Activated T-helper 1 cell treated with anti-CD3 and anti-CD28 coated beads, Interleukin-12 subunit alpha, Interleukin-12 subunit beta, Interleukin-2, Interleukin-4 antibody, amounts not matched to agents 30 ng/mL and 10 ng/mL and 1 ng/mL, durations not matched to agents 14 hours and 24 hours and 36 hours (primary cell): ENCODE data around the gene ANKS1B. TPM values are rescaled to one million over a fixed set of nuclear protein-coding genes. Genes with fewer than 3 reads are reported as not detected.

Source experiments
- DNase-seq: peaks from one replicate; pipeline ENCODE4 v3.0.0; 2021; ENCODE audit warnings: low spot score
- H3K27ac Mint-ChIP-seq: one replicate; pipeline ENCODE4 v1.8.0; 2021; ENCODE audit warnings: mild to moderate bottlenecking, mixed read lengths
- H3K27me3 Mint-ChIP-seq: one replicate; pipeline ENCODE4 v1.8.0; 2022; ENCODE audit warnings: mild to moderate bottlenecking, moderate library complexity, mixed read lengths; ENCODE audit not compliant: insufficient read depth
- H3K36me3 Mint-ChIP-seq: one replicate; pipeline ENCODE4 v1.8.0; 2021; ENCODE audit warnings: low read depth, mixed read lengths
- H3K4me1 Mint-ChIP-seq: one replicate; pipeline ENCODE4 v1.8.0; 2021; ENCODE audit warnings: low read depth, mixed read lengths
- H3K4me3 Mint-ChIP-seq: one replicate; pipeline ENCODE4 v1.8.0; 2021; ENCODE audit warnings: mild to moderate bottlenecking, moderate library complexity, mixed read lengths
- H3K9me3 Mint-ChIP-seq: one replicate; pipeline ENCODE4 v1.8.0; 2021; ENCODE audit warnings: mixed read lengths
- intact Hi-C: fragments of 100-400 bp; cut with micrococcal nuclease; formaldehyde crosslinking; loops from one replicate; pipeline ENCODE4 v1.15.1; 2024
- total RNA-seq: library from RNA; stranded (reverse); gene quantifications from 2 replicates; pipeline ENCODE4 v1.2.3, GENCODE V29; 2022

Gene ANKS1B
- total RNA-seq, 1 donor from 2014 or later: 2.8 TPM

DNA sequence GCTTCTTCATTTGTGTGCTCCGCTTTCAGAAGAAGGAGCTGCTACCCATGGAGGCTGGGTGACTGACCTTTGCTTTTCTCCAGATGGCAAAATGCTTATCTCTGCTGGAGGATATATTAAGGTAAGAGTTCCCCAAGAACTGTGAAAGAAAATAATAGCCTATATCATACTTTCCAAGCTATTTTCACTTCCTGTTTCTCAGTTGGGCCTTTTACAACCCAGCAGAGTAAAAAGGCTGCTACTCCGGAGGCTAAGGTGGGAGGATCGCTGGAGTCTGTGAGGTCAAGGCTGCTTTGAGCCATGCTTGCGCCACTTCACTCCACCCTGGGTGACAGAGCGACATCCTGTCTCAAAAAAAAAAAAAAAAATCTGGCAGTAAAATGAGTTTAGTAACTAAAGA is 1257.5 kb downstream of the ANKS1B start:
- H3K36me3 Mint-ChIP-seq: peaks cover 26% of the 10 kb centered on the region
- H3K9me3 Mint-ChIP-seq: no peaks in the 10 kb centered on the region
- no peak overlapping the region for H3K4me3 Mint-ChIP-seq
- H3K27me3 Mint-ChIP-seq: no peaks in the 10 kb centered on the region
- H3K4me1 Mint-ChIP-seq: peaks cover 14% of the 10 kb centered on the region
- intact Hi-C loops: no loop called here
- DNase-seq: no peak
- H3K27ac Mint-ChIP-seq: no peak overlapping the region

DNA sequence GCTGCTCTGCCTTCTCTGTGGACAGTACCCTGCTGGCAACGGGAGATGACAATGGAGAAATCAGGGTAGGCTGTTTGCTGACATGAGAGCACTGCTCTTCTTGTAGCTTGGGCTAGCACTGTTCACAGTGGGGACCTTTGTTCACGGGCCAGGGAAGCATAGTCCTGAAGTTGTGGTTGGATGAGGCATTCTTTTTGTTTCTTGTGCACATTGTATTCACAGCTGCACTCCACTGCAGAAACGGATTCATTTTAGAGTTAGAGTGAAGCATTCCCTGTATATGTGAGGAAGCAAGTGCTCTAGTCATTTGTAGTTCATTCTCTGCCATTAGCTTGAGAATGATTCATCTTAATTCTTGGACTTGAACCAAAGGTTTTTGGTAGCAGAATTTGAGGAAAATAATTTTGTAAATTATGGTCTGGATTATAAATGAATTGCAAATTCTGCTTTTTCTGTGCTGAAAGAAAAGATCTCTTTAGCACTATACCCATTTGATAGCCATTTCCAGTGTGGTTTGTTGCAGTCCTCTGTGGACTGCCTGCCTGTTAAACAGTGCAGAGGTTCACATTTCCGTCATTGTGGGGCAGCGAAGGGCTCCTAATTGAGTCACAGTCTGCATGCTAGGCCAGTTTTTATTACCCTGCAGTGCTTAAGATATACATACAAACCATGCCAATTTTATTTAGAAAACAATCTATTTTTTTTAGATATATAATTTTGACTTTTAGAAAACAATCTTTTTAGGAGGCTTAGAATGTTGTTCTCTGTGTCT is 1259.1 kb downstream of the ANKS1B start:
- no peaks in the 10 kb centered on the region for H3K27me3 Mint-ChIP-seq
- H3K4me1 Mint-ChIP-seq: peaks cover 14% of the 10 kb centered on the region
- peak; percentile 29 for DNase-seq
- H3K9me3 Mint-ChIP-seq: no peaks in the 10 kb centered on the region
- H3K27ac Mint-ChIP-seq: peak overlapping the region; percentile 16
- H3K4me3 Mint-ChIP-seq: no peak overlapping the region
- H3K36me3 Mint-ChIP-seq: peaks cover 25% of the 10 kb centered on the region
- intact Hi-C loops: loop anchor here (1.0 to 2.0 kb wide), 5 partner anchors 18 to 273 kb away; no protein-coding TSS in a partner anchor

DNA sequence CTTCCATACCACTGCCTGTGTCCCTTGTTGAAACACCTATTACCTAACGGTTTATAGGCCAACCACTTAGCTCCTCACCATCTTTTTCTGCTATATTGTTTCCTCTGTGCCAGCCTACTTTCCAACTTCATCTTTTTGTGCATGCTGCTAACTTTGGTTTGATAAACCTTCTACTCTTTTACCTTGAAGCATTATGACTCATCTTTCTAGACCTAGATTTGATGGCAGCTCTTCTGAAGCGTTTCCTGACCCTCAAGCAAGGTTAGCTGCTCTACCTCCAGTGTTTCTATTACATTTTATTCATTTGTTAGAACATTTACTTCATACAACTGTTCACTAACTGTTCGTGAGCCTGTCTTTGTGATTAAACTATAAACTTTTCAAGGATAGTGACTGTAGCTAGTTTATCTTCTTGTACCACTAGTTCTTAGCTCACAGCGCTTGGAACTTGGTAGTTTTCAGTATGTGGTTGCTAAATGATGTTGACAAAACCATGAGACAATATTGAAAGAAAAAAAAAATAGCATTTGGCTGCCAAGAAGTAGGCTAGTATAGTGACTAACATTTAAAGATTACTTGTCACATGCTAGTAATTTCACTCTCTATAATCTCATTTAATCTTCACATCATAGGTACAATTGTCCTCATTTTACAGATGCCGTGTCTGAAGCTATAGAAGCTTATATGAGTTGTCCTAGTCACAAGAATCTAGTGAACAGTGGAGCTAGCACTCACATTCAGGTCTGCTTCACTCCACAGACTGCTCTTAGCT is 1260.2 kb downstream of the ANKS1B start:
- Mint-ChIP-seq H3K9me3 (no peaks in the 10 kb centered on the region), H3K4me1 (peaks cover 14% of the 10 kb centered on the region), H3K4me3 (no peak overlapping the region), H3K27me3 (no peaks in the 10 kb centered on the region), H3K27ac (peak overlapping the region; percentile 45), H3K36me3 (peaks cover 22% of the 10 kb centered on the region)
- no peak for DNase-seq
- intact Hi-C loops: loop anchor here (2.0 kb wide), 1 partner anchor 24 kb away; no protein-coding TSS in a partner anchor

DNA sequence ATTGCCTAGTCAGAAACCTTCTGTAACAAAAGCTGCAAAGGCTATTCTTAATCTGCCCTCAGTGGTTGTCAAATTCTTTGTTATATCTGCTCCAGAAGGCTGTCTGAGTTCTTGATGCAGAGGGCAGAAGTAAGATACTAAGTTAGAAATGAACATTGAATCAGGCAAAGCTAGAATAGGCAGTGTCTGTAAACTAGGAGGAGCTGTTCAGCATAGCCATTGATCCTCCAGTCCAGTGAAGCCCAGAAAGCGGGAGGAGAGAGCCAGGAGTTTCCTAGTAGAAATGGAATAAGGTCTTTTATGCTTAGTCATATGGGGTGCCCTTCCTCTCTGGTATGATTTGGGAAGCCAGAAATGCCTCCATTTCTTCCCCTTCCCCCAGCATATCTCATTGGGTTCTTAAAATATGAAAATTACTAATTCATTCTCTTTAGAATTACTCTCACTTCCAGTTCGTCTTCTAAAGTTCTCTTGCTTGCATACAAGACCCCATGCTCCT is 1263.5 kb downstream of the ANKS1B start:
- Mint-ChIP-seq H3K27me3 (no peaks in the 10 kb centered on the region), H3K4me1 (peaks cover 14% of the 10 kb centered on the region), H3K4me3 (no peak overlapping the region), H3K9me3 (no peaks in the 10 kb centered on the region), H3K36me3 (peaks cover 30% of the 10 kb centered on the region), H3K27ac (no peak overlapping the region)
- intact Hi-C loops: no loop called here
- no peak for DNase-seq

DNA sequence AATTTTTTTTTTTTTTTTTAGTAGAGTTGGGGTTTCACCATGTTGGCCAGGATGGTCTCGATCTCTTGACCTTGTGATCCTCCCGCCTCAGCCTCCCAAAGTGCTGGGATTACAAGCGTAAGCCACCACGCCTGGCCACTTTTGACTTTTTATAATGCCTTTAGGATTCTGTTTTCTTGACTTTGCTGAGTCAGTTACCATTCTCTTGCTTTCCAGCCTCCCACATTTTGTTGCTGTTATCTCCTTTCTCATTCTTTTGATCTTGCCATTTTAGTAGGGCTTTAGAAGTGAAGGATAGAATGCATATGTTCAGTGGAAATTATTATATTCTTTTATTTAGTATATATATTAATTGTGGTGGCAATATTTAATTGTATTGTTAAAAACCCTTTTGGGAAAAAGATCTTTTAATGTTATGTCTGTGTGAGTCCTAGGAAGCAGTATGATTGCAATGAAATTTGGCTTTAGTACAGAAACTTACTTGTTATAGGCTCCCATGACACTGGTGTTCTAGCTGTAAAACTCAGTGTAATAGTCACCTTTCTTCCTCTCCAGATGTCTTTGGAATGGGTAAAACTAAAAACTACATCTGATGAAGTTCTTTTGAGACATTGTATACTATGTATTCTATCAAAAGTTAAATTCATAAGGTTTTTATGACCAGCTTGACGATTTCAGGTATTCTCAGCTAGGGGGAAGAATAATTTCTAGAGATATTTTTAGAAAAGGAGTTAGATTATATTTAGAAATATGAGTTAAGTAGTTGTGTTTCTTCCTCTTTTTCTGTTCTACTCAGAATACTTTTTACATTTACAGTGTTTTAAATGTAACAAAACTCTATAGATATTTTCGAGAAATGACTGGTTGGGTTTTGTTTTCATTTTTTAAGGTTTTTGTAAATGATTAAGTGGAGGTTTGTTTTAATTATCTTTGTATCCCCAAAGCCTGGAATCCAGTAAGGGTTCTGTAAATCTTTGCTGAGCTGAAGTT is 1264.9 kb downstream of the ANKS1B start:
- H3K4me1 Mint-ChIP-seq: peaks cover 7% of the 10 kb centered on the region
- intact Hi-C loops: no loop called here
- no peak overlapping the region for H3K4me3 Mint-ChIP-seq
- H3K36me3 Mint-ChIP-seq: peaks cover 32% of the 10 kb centered on the region
- no peak overlapping the region for H3K27ac Mint-ChIP-seq
- no peaks in the 10 kb centered on the region for H3K9me3 Mint-ChIP-seq
- H3K27me3 Mint-ChIP-seq: no peaks in the 10 kb centered on the region
- no peak for DNase-seq

DNA sequence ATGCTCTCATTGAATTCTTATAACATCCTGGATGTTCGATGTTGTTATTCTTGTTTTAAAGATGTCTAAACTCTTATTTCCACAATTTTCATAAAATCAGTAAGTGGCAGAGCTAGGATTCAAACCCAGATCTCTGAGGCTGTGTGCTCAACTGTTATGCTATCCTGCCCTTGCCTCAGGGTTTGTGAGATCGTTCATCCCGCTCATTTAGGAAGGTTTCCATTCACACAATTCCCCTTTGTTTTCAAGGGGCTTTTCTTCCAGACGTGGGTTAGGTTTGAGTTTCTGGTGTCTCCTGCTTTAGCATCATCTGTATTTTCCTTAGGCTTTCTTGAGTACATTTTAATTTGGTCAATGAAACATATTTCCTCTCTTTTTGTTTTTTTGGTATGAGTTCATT is 1270.3 kb downstream of the ANKS1B start:
- Mint-ChIP-seq H3K27ac (no peak overlapping the region), H3K27me3 (no peaks in the 10 kb centered on the region), H3K36me3 (peaks cover 35% of the 10 kb centered on the region), H3K4me3 (no peak overlapping the region), H3K4me1 (no peaks in the 10 kb centered on the region), H3K9me3 (no peaks in the 10 kb centered on the region)
- intact Hi-C loops: no loop called here
- no peak for DNase-seq

DNA sequence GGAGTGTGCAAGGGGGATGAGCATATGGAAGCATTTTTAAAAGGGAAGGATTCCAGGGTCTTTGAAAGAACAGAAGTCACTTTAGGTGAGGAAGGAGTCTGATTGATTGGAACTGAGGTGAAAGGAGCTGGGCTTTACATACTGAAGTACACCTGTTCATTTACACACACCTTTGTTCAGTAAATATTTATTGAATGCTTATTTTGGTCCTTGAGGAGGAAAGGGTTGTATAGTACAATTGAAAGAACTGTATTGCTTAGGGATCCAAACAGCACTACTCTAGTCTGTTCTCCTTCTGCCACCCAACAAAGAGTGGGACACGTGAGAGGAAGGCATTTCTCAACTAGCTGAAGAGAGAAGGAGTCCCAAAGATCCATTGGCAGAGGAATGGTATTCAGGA is 1275.7 kb downstream of the ANKS1B start:
- Mint-ChIP-seq H3K4me1 (no peaks in the 10 kb centered on the region), H3K36me3 (peaks cover 29% of the 10 kb centered on the region), H3K9me3 (no peaks in the 10 kb centered on the region), H3K27ac (peak overlapping the region; percentile 10), H3K4me3 (no peak overlapping the region), H3K27me3 (no peaks in the 10 kb centered on the region)
- intact Hi-C loops: no loop called here
- no peak for DNase-seq

DNA sequence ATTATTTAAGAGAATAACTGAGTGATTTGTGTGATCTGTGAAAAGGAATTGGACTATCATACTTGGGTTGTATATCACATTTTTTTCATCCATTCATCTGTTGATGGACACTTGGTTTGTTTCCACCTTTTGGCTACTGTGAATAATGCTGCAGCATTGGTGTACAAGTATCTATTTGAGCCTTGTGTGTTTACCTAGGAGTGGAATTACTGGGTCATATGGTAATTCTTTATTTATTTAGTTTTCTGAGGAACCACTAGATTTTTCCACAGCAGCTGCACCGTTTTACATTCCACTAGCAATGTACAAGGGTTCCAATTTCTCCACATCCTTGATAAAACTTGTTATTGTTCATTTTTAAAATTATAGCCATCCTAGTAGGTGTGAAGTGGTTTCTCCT is 1283.6 kb downstream of the ANKS1B start:
- intact Hi-C loops: loop anchor here (2.0 kb wide), 1 partner anchor 24 kb away; no protein-coding TSS in a partner anchor
- Mint-ChIP-seq H3K4me1 (peaks cover 17% of the 10 kb centered on the region), H3K36me3 (peaks cover 17% of the 10 kb centered on the region), H3K27me3 (no peaks in the 10 kb centered on the region), H3K27ac (no peak overlapping the region), H3K4me3 (no peak overlapping the region), H3K9me3 (no peaks in the 10 kb centered on the region)
- DNase-seq: no peak

DNA sequence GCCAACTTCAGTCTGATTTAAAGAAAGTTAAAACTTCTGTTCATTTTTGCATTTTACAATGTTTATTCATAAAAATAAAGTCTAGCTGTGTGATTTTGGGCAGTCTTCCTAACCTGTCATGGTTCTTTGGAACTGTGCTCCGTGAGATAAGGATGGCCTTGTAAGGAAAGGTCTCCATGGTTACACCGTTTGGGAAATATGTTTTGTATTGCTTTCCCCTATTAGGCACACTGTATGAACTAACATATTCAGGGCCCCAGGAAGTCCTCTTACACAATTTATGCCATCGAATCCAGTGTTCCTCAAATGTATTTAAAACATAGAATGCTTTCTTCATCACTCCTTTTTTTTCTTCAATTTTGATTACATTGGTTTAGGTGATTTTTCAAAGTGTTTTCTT is 1285.2 kb downstream of the ANKS1B start:
- Mint-ChIP-seq H3K4me3 (no peak overlapping the region), H3K36me3 (peaks cover 19% of the 10 kb centered on the region), H3K27me3 (no peaks in the 10 kb centered on the region), H3K4me1 (peaks cover 17% of the 10 kb centered on the region), H3K9me3 (no peaks in the 10 kb centered on the region), H3K27ac (no peak overlapping the region)
- no peak for DNase-seq
- intact Hi-C loops: loop anchor here (1.0 kb wide), 3 partner anchors 44 to 299 kb away; no protein-coding TSS in a partner anchor

DNA sequence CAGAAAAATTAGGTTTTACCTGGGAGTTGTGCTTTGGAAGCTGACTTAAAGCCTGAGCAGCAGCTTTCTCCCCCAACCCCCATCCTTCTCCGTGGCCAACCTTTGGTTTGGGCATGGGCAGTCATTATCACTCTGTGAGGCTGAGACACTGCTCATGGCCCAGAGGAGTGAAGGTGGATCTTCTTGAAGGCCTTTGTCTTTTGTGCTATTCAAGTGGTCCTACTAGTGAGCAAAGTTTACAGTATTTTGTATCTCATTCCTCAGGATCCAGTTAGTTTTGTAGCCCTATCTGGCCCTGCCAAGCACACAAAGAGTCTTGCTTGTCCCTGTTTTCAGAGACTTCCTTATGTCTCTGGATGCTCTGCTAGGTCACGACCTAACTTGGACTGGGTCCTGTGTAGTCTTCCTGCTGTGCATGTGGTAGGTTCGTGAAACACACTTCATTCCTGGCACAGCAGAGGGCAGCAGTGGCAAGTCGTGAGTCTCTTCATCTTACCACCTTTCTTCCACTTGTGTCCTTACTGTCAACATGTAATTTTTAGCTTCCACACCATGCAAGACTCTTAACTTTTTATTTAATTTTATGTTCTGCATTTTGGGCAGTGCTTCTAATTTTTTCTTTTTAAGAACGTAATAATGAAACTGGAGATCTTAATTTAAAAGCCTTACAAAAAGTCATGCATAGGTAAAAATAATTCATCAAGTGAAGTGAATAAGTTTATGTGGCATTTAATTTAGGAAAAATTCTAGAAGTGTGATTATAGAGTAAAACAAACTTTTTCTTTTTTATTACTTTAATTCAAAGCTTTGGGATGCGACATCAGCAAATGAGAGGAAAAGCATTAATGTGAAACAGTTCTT is 1285.9 kb downstream of the ANKS1B start:
- Mint-ChIP-seq H3K4me1 (peaks cover 21% of the 10 kb centered on the region), H3K36me3 (peaks cover 23% of the 10 kb centered on the region), H3K27me3 (no peaks in the 10 kb centered on the region), H3K4me3 (no peak overlapping the region), H3K27ac (no peak overlapping the region), H3K9me3 (no peaks in the 10 kb centered on the region)
- peak; percentile 26 for DNase-seq
- intact Hi-C loops: loop anchor here (1.0 kb wide), 3 partner anchors 44 to 299 kb away; no protein-coding TSS in a partner anchor

DNA sequence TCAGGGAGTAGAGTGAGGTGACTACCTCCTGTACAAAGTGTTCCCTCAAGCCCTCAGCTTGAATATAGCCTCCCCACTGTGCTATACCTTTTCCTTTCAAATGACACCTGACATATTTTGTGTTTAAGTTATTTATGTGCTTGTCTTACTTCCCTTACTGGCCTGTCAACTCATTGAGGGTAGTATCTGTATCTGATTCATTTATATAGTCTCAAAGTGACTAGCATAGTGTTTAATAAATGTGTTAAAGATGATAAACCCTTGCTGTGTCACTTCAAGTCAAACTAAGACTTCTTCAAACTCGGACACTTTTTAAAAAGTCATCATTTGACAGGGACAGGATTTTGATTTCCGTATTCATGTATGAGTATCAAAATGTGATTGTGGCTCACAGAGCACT is 1287.5 kb downstream of the ANKS1B start:
- intact Hi-C loops: no loop called here
- peaks cover 26% of the 10 kb centered on the region for H3K4me1 Mint-ChIP-seq
- H3K36me3 Mint-ChIP-seq: peaks cover 28% of the 10 kb centered on the region
- DNase-seq: no peak
- no peaks in the 10 kb centered on the region for H3K27me3 Mint-ChIP-seq
- no peak overlapping the region for H3K4me3 Mint-ChIP-seq
- no peaks in the 10 kb centered on the region for H3K9me3 Mint-ChIP-seq
- H3K27ac Mint-ChIP-seq: no peak overlapping the region
